A549 (cell line): ENCODE data around the gene UCMA.
A peak's percentile ranks its signal among the peaks of the same experiment; 100 is the strongest.

ENCODE experiments used
- CHD2 ChIP-seq: fragments of 150-350 bp; IDR thresholded peaks from 2 replicates; pipeline ENCODE4 v1.6.1; 2014; ENCODE audit warnings: low read length; ENCODE audit not compliant: partially characterized antibody
- POLR2A ChIP-seq: IDR thresholded peaks from 2 replicates; pipeline ENCODE4 v1.6.1; 2012; ENCODE audit warnings: mild to moderate bottlenecking, low read length
- RNF2 ChIP-seq: fragments of 200-600 bp; sonication (generic); IDR thresholded peaks from 2 replicates; pipeline ENCODE4 v1.6.1; 2016; ENCODE audit warnings: low read depth, mild to moderate bottlenecking, antibody characterized with exemption, moderate library complexity, borderline replicate concordance
- TF ChIP-seq, protein P1 (sequence below): fragments of >200 bp; sonication (Bioruptor Twin); formaldehyde crosslinking; IDR thresholded peaks from 3 replicates; pipeline ENCODE4 v1.5.1; 2016

DNA sequence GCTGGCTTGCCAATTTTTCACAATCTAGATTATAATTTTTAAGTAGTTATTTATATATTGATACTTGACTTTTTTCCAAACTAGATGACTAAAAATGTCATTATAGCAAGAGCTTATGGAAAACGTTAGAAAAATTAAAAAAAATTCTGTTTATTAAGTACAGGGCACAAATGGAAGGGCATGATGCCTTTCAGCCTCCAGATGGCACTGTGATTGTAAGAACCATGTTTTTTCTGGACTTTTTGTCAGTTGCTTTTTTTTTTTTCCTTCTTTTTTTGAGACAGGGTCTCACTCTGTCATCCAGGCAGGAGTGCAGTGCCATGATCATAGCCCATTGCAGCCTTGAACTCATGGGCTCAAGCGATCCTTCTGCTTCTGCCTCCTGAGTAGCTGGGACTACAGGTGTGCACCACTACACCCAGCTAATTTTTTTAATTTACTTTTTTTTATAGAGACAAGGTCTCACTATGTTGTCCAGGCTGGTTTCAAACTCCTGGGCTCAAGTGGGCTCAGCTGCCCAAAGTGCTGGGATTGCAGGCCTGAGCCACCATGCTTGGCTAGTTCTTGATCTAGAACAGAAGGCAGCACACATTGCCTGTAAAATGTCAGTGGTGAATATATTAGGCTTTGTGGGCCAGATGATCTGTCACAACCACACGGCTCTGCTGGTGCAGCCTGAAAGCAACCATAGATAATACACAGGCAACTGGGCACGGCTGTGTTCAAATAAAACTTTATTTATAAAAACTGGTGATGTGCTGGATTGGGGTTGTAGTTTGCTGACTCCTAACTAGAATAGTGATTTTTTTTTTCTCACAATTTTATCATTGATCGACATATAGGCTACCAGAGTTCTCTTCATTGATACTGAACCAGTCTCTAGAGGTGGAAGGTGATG lies 27.4 kb downstream of the UCMA start:
- TF ChIP-seq RNF2 (no peak), CHD2 (no peak), POLR2A (no peak)
- TF ChIP-seq, protein P1, sequence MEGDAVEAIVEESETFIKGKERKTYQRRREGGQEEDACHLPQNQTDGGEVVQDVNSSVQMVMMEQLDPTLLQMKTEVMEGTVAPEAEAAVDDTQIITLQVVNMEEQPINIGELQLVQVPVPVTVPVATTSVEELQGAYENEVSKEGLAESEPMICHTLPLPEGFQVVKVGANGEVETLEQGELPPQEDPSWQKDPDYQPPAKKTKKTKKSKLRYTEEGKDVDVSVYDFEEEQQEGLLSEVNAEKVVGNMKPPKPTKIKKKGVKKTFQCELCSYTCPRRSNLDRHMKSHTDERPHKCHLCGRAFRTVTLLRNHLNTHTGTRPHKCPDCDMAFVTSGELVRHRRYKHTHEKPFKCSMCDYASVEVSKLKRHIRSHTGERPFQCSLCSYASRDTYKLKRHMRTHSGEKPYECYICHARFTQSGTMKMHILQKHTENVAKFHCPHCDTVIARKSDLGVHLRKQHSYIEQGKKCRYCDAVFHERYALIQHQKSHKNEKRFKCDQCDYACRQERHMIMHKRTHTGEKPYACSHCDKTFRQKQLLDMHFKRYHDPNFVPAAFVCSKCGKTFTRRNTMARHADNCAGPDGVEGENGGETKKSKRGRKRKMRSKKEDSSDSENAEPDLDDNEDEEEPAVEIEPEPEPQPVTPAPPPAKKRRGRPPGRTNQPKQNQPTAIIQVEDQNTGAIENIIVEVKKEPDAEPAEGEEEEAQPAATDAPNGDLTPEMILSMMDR, result peak; percentile 61
